Measurements from ENCODE around the gene EIF2B4. TPM values are rescaled to one million over a fixed set of nuclear protein-coding genes. Genes with fewer than 3 reads are reported as not detected.

EIF2B4 gene
- total and polyA plus RNA-seq, 2 of the 13 experiments (the other 11 are each of a cell fraction or from before 2014, with no cell fraction given): 91.5 to 96.4 TPM

- CTCF ChIA-PET (ENCODE audit: low intra/inter-chr PET ratio, low total read pairs): no interaction called here
- WGBS (ENCODE audit: low lambda C conversion rate): 97% methylated on average over 2 of the region's 2 CpGs
- Histone ChIP-seq H3K4me2 (ENCODE audit: low read depth, low read length) (no peak overlapping the region), H3K36me3 (replicated peaks in 1 of 2; ENCODE audit: control insufficient read depth in 1 of 2, insufficient read depth in 2 of 2, low read length in 2 of 2) (peaks cover 19 to 48% of the 10 kb centered on the region in 2 experiments), H3K4me3 (replicated peaks in 1 of 3; ENCODE audit: insufficient read depth in 1 of 3, low read depth in 2 of 3, low read length in 3 of 3) (no peak overlapping the region), H3K27ac (ENCODE audit: extremely low read length, insufficient read depth, low read length) (no peak overlapping the region), H3K9ac (ENCODE audit: insufficient read depth, low read depth, low read length) (no peak overlapping the region), H3K4me1 (ENCODE audit: insufficient read depth, low read length) (peaks cover 23% of the 10 kb centered on the region), H3K79me2 (ENCODE audit: insufficient read depth, low read length) (peaks cover 13% of the 10 kb centered on the region), H3K9me3 (ENCODE audit: low read length) (no peaks in the 10 kb centered on the region), H2AFZ (ENCODE audit: low read length) (no peak overlapping the region), H4K20me1 (ENCODE audit: insufficient read depth, low read length) (no peaks in the 10 kb centered on the region), H3K27me3 (ENCODE audit: control insufficient read depth in 1 of 2, insufficient read depth in 2 of 2, low read length in 2 of 2) (no peaks in the 10 kb centered on the region)
- intact Hi-C loops (cut with micrococcal nuclease; ENCODE audit: unreplicated experiment): no loop called here
- peak; percentile 12 for ATAC-seq
- POLR2A ChIA-PET: interaction anchor here (0.5 to 9.5 kb wide), 9 partner anchors 7 to 219 kb away, joined by 3 to 125 read pairs (median 4); partner anchors contain the start of genes GTF3C2, MPV17, PPM1G and ZNF512
- in situ Hi-C loops (cut with HindIII; ENCODE audit: extremely low pct_ligation_motif_present, low pct_unique_long_range_greater_than_20kb): no loop called here
- no peak for TF ChIP-seq TAF1 (CRISPR knock-in tag; IDR thresholded peaks at IDR 0.05)
- TF ChIP-seq TOPORS (CRISPR knock-in tag; IDR thresholded peaks at IDR 0.05): no peak
- peak; percentile 59; the same call in 1 of the 2 replicates for TF ChIP-seq POLR2AphosphoS5 (IDR thresholded peaks at IDR 0.05; ENCODE audit: low read depth, low read length)
- peak; percentile 19; the same call in 1 of the 2 replicates for TF ChIP-seq ZNF605 (CRISPR knock-in tag; IDR thresholded peaks at IDR 0.05)
- peak; percentile 5; the same call in 1 of the 2 replicates for TF ChIP-seq POLR2G (IDR thresholded peaks at IDR 0.05; ENCODE audit: low read depth, low read length)
- 0 out of 2 replicates have a peak, but pooled peaks have one; percentile 15 for TF ChIP-seq RBFOX2 (IDR thresholded peaks at IDR 0.05; ENCODE audit: low read depth, low read length)
- 0 out of 2 replicates have a peak, but pooled peaks have one; percentile 28 for TF ChIP-seq MBD4 (IDR thresholded peaks at IDR 0.05; ENCODE audit: borderline replicate concordance, low read length)
- no peak for TF ChIP-seq ZNF501 (CRISPR knock-in tag; IDR thresholded peaks at IDR 0.05)
- no peak for DNase-seq (ENCODE audit: low spot score)
- FAIRE-seq: no peak
- BruUV-seq (replicated peaks): no TSS peak
These were observed 6.2 kb downstream of the EIF2B4 start for GRCh38 chr2:27363933-27364332.

- Histone ChIP-seq H3K36me3 (replicated peaks in 1 of 2; ENCODE audit: control insufficient read depth in 1 of 2, insufficient read depth in 2 of 2, low read length in 2 of 2) (peaks cover 17 to 38% of the 10 kb centered on the region in 2 experiments), H3K4me3 (replicated peaks in 1 of 3; ENCODE audit: insufficient read depth in 1 of 3, low read depth in 2 of 3, low read length in 3 of 3) (no peak overlapping the region), H3K4me2 (ENCODE audit: low read depth, low read length) (no peak overlapping the region), H4K20me1 (ENCODE audit: insufficient read depth, low read length) (no peaks in the 10 kb centered on the region), H2AFZ (ENCODE audit: low read length) (no peak overlapping the region), H3K27me3 (ENCODE audit: control insufficient read depth in 1 of 2, insufficient read depth in 2 of 2, low read length in 2 of 2) (no peaks in the 10 kb centered on the region), H3K4me1 (ENCODE audit: insufficient read depth, low read length) (peaks cover 22% of the 10 kb centered on the region), H3K79me2 (ENCODE audit: insufficient read depth, low read length) (peaks cover 10% of the 10 kb centered on the region), H3K9me3 (ENCODE audit: low read length) (no peaks in the 10 kb centered on the region), H3K27ac (ENCODE audit: extremely low read length, insufficient read depth, low read length) (no peak overlapping the region), H3K9ac (ENCODE audit: insufficient read depth, low read depth, low read length) (no peak overlapping the region)
- no peak for ATAC-seq
- BruUV-seq (replicated peaks): no TSS peak
- intact Hi-C loops (cut with micrococcal nuclease; ENCODE audit: unreplicated experiment) (no loop called here), in situ Hi-C loops (cut with HindIII; ENCODE audit: extremely low pct_ligation_motif_present, low pct_unique_long_range_greater_than_20kb) (no loop called here)
- no peak for DNase-seq (ENCODE audit: low spot score)
- ChIA-PET CTCF (ENCODE audit: low intra/inter-chr PET ratio, low total read pairs) (no interaction called here), POLR2A (interaction anchor here (1.5 to 2.9 kb wide), 4 partner anchors 9 to 59 kb away, joined by 3 to 16 read pairs (median 12); partner anchors contain the start of gene MPV17)
- no peak for FAIRE-seq
- WGBS (ENCODE audit: low lambda C conversion rate): 96% methylated on average over 4 of the region's 4 CpGs
- no peak for TF ChIP-seq ZNF597 (CRISPR knock-in tag; IDR thresholded peaks at IDR 0.05)
- TF ChIP-seq MBD4 (IDR thresholded peaks at IDR 0.05; ENCODE audit: borderline replicate concordance, low read length): 0 out of 2 replicates have a peak, but pooled peaks have one; percentile 32
- TF ChIP-seq MXI1 (IDR thresholded peaks at IDR 0.05; ENCODE audit: borderline replicate concordance, low read depth, low read length): no peak
- TF ChIP-seq BCL3 (CRISPR knock-in tag; IDR thresholded peaks at IDR 0.05): no peak
- no peak for TF ChIP-seq IKZF1 (IDR thresholded peaks at IDR 0.05)
- TF ChIP-seq SETDB1 (CRISPR knock-in tag; IDR thresholded peaks at IDR 0.05; ENCODE audit: borderline replicate concordance): no peak
- TF ChIP-seq CREB3 (CRISPR knock-in tag; IDR thresholded peaks at IDR 0.05): no peak
- TF ChIP-seq ZNF101 (CRISPR knock-in tag; IDR thresholded peaks at IDR 0.05; ENCODE audit: borderline replicate concordance, low read depth): no peak
These were observed 7.3 kb downstream of the EIF2B4 start for GRCh38 chr2:27362678-27363420.
